Measurements from ENCODE around the gene NRN1L. TPM values are rescaled to one million over a fixed set of nuclear protein-coding genes. Genes with fewer than 3 reads are reported as not detected.

NRN1L gene
- total and polyA plus RNA-seq, 2 of the 4 experiments (the other 2 are of a cell fraction) = 0.27 TPM; not detected in 1

- no peak overlapping the region for H3K9ac ChIP-seq (ENCODE audit: low read depth, low read length)
Observed at GRCh38 chr16:67902831-67903230, 18.1 kb downstream of the NRN1L start.

More at GRCh38 chr16:67902831-67903230, 18.1 kb downstream of the NRN1L start:
- H2BK120ac ChIP-seq (ENCODE audit: low read depth, low read length) = no peak overlapping the region
- ChIA-PET CTCF (interaction anchor here (0.8 kb wide), 1 partner anchor 25 kb away, joined by 3 read pairs; no protein-coding TSS in a partner anchor), POLR2A (ENCODE audit: unreplicated experiment) (no interaction called here)
- WGBS, 2 experiments (ENCODE audit: extremely low coverage in 2 of 2, insufficient read length in 1 of 2) = no CpG with 5 or more reads among the region's 4 CpGs
- BruUV-seq (replicated peaks) = no TSS peak
- H4K91ac ChIP-seq (ENCODE audit: insufficient read depth, low read depth, low read length) = no peak overlapping the region
- H2BK20ac ChIP-seq (ENCODE audit: low read depth, low read length) = no peak overlapping the region
- no peaks in the 10 kb centered on the region for H3K27me3 ChIP-seq (ENCODE audit: control insufficient read depth, insufficient read depth, low read length)
- no peak overlapping the region for H3K18ac ChIP-seq (ENCODE audit: low read depth, low read length)
- peak overlapping the region; percentile 0; the same call in 1 of the 2 replicates for H3K27ac ChIP-seq (ENCODE audit: insufficient read depth, low read length)
- no peak overlapping the region for H2BK15ac ChIP-seq (ENCODE audit: low read depth, low read length)
- in situ Hi-C loops (cut with MboI; ENCODE audit: low sequenced_read_pairs) = no loop called here
- H3K9me1 ChIP-seq (ENCODE audit: insufficient read depth, low read length) = peaks cover 25% of the 10 kb centered on the region
- H2AK5ac ChIP-seq (ENCODE audit: low read depth, low read length) = no peak overlapping the region
- no peaks in the 10 kb centered on the region for H3K9me3 ChIP-seq (ENCODE audit: control insufficient read depth, insufficient read depth, low read length)
- H3K14ac ChIP-seq (replicated peaks; ENCODE audit: low read depth, low read length) = no peak overlapping the region
- TF ChIP-seq MAZ (IDR thresholded peaks at IDR 0.05; ENCODE audit: borderline replicate concordance, low read depth, low read length) (no peak), RFX5 (IDR thresholded peaks at IDR 0.05; ENCODE audit: low read depth, low read length) (no peak), MAFK (IDR thresholded peaks at IDR 0.05; ENCODE audit: low read depth, low read length) (no peak), CTCF (conservative IDR thresholded peaks at IDR 0.05; ENCODE audit: low read depth, low read length) (no peak), CEBPB (IDR thresholded peaks at IDR 0.05; ENCODE audit: low read depth, low read length) (no peak), NFE2L2 (IDR thresholded peaks at IDR 0.05; ENCODE audit: low read depth, low read length) (no peak)
- H3K4ac ChIP-seq (ENCODE audit: low read depth, low read length) = no peak overlapping the region
- no peak overlapping the region for H3K23ac ChIP-seq (ENCODE audit: low read depth, low read length)
- H3K4me1 ChIP-seq (ENCODE audit: control insufficient read depth, insufficient read depth, low read length) = peaks cover 2% of the 10 kb centered on the region; the same call in 1 of the 2 replicates
- no peak overlapping the region for H4K5ac ChIP-seq (ENCODE audit: low read depth, low read length)
- no peak overlapping the region for H4K8ac ChIP-seq (ENCODE audit: low read depth in 2 of 2, low read length in 2 of 2)
- no peak overlapping the region for H2BK5ac ChIP-seq (ENCODE audit: low read depth, low read length, poor library complexity, severe bottlenecking)
- H3K4me3 ChIP-seq (ENCODE audit: insufficient read depth, low read depth, low read length) = no peak overlapping the region
- no peak overlapping the region for H3K4me2 ChIP-seq (ENCODE audit: low read depth, low read length)
- no peak overlapping the region for H2AK9ac ChIP-seq (replicated peaks; ENCODE audit: low read depth, low read length, poor library complexity)
- DNase-seq (peak; percentile 41), ATAC-seq (ENCODE audit: low read depth) (peak; percentile 70)
- H3K36me3 ChIP-seq (ENCODE audit: control insufficient read depth, insufficient read depth, low read length) = peaks cover 11% of the 10 kb centered on the region
- no peak overlapping the region for H3K56ac ChIP-seq (ENCODE audit: extremely low read depth, insufficient read depth, low read length)
- H3K79me1 ChIP-seq (ENCODE audit: low read depth in 1 of 2, low read length in 2 of 2) = peaks cover 22 to 65% of the 10 kb centered on the region in 2 experiments
- peaks cover 34% of the 10 kb centered on the region; the same call in 1 of the 2 replicates for H4K20me1 ChIP-seq (ENCODE audit: insufficient read depth, low read length)
- dilution Hi-C loops (cut with HindIII; ENCODE audit: low sequenced_read_pairs, unreplicated experiment) = no loop called here
- intact Hi-C loops (cut with micrococcal nuclease) = loop anchor here (1.0 kb wide), 1 partner anchor 19 kb away; the partner anchor contains the start of gene NRN1L
- H2AFZ ChIP-seq (replicated peaks; ENCODE audit: low read length, poor library complexity) = no peak overlapping the region
